ENCODE results near the gene CDK14. TPM values are rescaled to one million over a fixed set of nuclear protein-coding genes. Genes with fewer than 3 reads are reported as not detected.

The CDK14 gene
- 0.07 to 0.42 TPM (median 0.21 TPM) in 5 replicates for total RNA-seq (2022; extraction: Qiagen RNA extraction)

DNA sequence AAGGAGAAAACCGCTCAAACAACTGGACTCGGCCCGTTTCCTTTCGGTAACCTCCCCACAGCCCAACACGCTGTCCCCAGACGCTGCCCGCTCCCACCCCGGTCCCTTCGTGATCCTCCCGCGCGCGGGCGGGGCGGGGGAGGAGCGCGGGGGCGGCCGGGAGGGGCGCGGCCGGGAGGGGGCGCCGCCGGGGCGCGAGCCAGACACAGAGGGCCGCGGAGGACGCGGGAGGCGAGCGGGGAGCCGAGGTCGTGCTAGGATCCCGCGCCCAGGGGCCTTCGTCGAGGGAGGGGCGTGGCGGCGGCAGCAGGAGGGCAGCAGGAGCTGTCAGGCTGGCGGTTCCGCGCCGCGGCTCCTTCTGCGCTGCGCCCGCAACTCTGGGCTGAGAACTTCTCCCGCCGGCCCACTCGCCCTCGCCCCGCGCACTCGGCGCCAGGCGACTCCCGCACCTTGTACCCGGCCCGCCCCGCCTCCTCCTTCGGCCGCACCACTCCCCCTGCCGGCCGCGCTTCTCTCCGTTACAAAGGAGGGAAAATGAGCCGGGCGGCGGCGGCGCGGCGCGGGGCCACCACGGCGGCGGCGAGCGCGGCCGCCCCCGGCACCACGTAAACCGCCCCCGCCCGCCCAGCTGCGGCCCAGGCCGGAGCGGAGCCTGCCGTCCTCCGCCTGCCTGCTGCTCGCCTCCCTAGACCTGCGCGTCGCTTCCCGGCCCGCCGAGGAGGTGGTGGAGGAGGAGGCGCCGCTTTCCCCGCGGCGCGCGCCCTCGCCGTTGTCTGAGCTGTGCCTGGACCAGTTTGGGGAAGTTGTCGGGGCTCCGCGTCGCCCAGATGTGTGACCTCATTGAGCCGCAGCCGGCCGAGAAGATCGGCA, at the start of gene CDK14:
TSS of gene CDK14 (plus strand) at position 521 of the 870 bp plus-strand sequence. CDS start at position 828, 307 bp downstream.

Other genes with a start within 250 kb of the CDK14 start
- gene GTPBP10, start 249.6 kb upstream of the CDK14 start, total RNA-seq (2022; extraction: Qiagen RNA extraction), result 22.8 to 30.5 TPM (median 26.4 TPM) in 5 replicates
- 24.9 to 38.0 TPM (median 34.2 TPM) in 5 replicates for gene CLDN12, start 192.9 kb upstream of the CDK14 start, total RNA-seq (2022; extraction: Qiagen RNA extraction)
- gene PTTG1IP2, start 126.7 kb upstream of the CDK14 start, total RNA-seq (2022; extraction: Qiagen RNA extraction), result not detected in 5 replicates

Data from A549 treated with Hydrocortisone at 1 μM for 4 hours (cell line).